ENCODE data around the gene FBXL4.
A peak's percentile ranks its signal among the peaks of the same experiment; 100 is the strongest.

The FBXL4 gene

DNA sequence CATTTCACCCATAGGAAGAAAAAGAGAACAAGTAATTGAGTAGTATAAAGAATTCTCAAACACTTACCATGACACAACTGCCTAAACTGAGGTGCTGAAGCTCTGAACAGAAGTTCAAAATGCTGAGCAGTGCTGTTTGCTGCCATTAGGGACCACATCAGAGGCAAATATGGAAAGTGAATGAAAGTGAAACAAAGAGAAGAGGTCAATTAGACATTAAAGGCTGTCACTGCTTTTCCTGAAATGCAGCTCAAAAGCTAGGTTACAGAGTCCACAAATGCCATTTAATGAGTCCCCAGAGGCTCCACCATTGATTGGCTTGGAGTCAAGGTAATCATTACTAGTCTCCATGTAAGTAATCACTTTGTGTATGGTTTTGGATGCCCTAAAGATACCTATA is 67.3 kb downstream of the FBXL4 start:
- DNase-seq (ENCODE audit: low read depth in 3 of 3) = no peak

DNA sequence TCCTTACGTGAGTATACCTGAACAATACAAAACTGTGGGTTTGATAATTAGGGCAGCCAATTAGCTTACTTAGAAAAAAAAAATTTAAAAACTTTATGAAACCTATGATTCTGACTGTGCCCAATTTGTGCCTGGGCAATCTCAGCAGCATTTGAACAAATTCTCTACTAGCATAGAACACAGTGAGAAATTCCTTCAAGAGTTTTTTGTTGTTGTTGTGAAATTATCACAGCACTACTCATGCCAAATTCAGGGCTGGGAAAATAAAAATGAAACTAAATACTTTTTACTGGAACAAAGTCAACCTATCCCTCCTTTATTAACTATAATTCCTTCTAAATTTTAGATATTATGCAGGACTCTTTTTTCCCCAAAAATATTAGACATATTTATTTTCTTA is 70.5 kb downstream of the FBXL4 start:
- no peak for DNase-seq (ENCODE audit: low read depth in 3 of 3)

DNA sequence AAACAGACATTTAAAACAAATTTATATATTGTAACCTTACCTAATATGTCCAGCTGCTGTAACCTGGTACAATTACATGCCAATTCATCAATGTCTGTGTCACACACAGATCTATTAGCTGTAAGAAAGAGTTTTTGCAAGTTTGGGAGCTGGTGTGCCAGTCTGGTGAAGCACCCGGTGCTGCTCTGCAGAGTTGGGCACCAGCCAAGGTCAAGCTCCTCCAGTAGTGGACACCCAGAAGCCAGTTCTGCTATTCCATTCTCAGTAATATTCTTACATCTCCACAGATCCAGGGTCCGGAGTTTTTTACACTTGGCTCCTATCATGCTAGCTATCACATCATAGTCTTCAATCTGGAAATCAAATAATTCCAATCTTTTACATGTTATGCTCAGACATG is 72.4 kb downstream of the FBXL4 start:
- DNase-seq (ENCODE audit: low read depth in 3 of 3) = no peak

DNA sequence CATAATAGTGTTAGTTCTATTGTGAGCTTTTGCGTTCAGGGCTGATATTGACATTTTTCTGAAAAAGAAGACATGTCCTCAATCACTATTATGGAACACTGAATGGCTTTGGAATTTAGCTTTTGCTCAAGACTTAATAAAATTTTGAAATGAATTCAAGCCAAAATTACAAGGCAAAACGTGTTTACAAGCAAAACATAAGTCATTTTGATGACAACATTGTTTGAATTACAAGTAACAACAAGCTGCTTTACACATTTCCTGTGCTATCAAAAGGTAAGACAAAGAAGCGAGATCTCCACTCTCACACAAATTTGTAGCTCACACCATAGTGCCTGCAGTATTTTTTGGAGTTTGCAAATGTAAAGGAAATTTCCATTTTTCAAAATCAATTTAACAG is 75.9 kb downstream of the FBXL4 start:
- DNase-seq (ENCODE audit: low read depth in 3 of 3) = no peak

DNA sequence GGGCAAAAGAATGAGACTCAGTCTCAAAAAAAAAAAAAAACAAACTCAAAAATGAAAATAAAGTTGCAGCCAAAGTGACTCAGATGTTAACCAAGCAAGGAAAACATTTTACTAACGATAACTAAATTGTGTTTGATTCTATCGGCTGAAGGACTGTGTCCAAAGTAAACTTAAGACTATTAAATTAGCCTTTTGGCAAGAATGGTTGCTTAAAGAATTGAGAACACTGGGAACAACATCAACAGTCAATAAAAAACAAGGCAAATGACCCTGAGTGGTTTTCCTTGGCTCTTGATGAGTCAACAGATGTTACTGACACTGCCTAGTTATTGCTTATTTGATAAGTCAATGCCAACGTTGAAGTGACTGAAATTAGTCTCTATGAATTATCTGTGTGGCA is 76.7 kb downstream of the FBXL4 start:
- DNase-seq (ENCODE audit: low read depth in 3 of 3) = no peak

DNA sequence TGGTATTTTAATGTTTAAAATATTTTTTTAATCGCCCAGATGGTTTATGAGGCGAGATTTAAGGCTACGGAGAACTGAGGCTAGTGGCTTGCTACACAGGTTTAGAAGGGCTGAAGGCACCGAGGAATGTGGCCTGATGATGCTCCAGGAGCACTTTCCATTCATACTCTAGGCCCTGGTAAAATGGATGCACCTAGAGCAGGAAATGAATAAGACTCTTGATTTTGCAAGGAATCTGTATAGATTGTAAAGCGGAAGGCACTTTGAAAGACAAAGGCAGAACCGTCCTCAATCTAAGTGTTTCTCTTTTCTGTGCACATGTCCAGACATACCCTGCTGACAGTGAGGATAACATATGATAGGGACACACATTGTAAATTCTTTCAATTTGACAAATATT is 83.2 kb downstream of the FBXL4 start:
- DNase-seq (ENCODE audit: low read depth in 3 of 3) = no peak

DNA sequence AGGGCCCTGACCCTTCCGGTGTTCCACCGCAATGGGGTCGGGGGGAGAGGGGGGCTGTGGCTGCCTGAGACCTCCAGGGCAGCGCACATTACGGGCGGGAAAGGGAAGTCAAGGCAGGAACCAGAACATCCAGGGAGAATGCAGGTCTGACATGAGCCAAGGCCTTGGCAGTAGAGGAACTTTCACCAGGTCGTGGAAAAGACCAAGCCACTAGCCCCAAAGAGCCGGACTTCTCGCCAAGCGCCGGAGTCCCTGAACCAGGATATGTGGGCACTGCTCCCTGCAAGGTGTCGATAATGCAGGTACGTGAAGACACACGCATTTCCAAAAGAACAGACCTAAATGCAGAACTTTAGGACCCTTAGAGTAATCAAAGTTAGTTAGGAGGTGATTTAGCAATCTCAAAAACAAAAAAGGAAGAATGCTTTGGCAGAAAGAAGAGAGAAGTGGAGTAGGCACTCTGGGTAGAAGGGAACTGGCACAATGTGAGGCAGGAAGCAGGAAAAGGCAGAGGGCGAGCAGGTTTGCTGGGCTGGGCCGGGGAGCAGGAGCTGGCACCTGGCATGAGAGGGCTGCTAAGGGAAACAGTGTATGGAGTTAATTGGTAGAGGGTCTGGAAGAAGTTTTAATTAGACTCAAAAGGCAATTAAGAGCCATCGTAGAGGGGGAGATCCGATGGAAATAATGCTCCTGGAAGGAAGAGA is 99.1 kb downstream of the FBXL4 start:
- DNase-seq (ENCODE audit: low read depth in 3 of 3) = no peak

DNA sequence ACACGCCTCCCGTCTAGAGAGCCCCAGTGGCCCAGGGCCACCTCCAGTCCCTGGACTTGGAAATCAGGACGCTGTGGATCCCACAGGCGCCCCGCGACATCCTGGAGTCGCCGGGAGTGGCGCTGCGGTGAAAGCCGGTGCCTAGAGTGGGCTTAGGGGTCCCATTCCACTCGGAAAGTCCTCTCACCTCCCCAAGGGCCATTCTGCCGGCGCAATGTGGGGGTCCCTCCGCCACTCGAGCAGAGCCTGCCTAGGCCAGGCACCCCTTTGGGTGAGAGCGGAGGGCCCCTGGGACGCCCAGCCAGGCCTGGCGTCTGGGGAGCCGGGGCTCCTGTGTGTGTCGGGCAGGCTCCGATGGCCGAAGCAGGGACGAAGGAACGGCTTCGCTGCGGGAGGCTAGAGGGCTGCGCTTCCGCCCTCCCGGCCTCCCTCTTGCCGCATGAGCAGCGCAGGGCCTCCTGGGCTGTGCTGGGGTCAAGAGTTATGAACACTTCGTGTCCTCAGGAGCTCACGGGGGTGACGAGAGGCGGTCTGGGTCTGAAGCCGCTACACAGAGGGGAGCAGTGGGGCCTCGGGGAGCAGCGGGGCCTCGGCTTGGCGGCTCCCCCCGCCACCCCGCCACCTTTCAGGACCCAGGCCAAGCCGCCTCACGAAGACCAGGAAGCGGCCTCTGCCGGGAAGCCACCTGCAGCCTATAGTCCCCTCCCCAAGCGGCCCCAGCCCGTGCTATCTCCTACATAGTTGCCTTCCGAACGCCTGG is 99.8 kb downstream of the FBXL4 start:
- DNase-seq (ENCODE audit: low read depth in 3 of 3) = no peak

DNA sequence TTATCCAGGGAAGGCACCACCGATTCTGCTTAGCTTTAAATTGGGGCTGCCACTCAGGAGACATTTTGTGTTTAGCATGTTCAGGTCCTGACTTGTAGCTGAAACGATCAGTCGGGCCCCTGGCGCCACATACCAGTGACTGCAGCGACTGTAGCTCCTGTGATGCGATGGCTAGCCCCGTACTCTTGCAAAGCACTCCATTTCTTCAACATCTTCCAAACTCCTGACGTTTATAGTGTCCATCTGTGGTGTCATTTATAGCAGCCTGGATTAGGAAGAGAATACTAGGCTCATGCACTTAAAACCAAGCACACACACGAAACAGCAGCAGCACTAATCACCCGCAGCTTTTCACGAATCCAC is 100.3 kb downstream of the FBXL4 start:
- DNase-seq (ENCODE audit: low read depth in 3 of 3) = no peak

DNA sequence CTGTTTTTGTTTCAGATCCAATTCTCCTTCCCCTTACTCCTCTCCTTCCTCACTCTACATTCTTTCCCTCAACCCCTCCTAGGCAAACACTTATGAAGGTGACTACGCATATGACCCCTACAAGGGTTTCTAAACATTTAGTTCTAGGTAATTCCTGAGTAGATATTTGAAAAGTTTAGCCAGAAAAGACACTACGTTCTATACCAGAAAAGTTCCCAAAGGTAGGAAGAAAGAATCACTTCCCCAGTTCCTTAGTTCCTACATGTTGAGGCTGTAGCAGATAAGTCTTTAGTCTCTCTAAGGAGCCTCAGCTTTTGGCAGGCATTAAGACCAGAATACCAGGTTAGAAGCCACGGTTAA is 101.7 kb downstream of the FBXL4 start:
- DNase-seq (ENCODE audit: low read depth in 3 of 3) = no peak

DNA sequence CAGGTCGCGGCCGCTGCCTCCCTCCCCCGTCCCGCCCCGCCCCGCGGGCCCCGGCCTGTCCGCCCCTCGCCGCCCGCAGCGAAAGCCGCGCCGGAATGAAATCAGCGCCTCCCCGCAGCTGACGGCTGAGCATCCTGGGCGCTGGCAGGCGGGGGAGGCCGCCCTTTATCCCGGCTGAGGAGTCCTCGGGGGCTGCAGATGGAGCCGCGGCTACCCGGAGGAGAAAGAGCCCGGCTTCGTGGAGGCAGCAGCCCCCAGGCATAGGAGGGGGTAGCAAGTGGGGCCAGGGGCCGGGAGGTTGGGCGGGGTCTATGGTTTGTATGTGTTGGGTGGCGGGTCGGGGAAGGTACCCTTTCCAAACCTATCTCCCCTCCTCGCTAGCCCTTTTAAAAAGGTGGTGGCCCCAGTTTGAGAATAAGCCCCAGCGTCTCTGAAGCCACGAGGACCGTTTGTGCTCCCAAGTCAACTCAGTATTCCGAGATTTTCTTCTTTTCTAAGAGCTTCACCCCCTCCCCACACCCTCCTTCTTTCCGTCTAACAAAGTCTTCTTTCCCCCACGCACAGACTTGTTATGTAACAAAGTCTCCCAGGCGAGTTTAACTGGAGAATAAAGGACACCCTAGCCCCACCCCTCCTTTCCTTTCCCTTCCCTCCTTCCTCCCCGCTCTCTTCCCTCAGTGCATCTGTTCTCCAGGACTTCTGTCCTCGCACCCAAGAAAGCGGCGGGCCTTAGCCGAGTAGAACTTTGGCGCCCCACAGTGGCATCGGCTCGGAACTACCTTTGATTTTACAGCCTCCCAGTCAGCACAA is 102.3 kb downstream of the FBXL4 start:
- DNase-seq (ENCODE audit: low read depth in 3 of 3) = peak in 2 of 3 experiments; percentile 38 to 40

DNA sequence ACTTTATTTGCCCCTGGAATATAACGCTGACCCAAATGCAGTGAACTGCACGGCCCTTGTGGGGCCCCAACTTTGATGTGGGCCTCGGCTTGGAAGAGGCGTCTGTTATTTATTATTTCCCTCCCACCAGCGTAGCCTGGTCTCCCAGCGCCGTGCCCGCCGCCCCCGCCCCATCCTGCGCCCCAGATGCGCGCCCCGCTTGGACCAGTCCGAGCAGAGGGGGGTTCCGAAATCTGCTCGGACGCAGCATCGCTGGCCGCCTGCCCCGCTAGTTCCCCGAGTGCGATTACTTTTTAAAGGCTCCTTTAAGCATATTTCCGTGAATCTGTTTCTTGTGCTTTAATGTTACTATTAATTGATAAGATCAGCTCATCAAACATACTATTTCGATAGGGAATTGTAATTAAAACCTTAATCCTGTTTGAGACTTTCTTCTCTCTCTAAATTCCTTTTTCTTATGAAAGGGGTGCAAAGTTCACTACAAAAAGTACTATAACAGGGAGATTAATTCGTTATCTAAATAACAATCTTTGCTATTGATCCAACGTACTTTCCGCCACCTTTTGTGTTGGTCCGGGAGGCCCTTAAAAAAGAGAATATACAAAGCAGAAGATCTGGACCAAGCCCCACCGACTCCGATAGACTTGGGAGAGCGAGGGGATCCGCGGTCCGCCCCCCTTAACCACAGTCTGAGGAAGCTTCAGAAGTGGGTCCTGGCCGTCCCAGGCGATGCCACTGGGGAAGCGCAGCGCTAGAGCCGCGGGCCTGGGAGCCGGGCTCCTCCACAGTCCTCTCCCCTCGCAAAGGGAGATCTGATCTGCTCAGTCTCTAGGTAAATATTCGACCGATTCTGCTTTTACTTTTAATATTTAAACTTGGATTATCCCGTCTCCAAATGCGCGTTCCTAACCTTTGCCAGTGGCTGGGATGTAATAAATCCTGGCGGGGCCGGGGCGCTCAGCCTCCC is 103.2 kb downstream of the FBXL4 start:
- no peak for DNase-seq (ENCODE audit: low read depth in 3 of 3)

DNA sequence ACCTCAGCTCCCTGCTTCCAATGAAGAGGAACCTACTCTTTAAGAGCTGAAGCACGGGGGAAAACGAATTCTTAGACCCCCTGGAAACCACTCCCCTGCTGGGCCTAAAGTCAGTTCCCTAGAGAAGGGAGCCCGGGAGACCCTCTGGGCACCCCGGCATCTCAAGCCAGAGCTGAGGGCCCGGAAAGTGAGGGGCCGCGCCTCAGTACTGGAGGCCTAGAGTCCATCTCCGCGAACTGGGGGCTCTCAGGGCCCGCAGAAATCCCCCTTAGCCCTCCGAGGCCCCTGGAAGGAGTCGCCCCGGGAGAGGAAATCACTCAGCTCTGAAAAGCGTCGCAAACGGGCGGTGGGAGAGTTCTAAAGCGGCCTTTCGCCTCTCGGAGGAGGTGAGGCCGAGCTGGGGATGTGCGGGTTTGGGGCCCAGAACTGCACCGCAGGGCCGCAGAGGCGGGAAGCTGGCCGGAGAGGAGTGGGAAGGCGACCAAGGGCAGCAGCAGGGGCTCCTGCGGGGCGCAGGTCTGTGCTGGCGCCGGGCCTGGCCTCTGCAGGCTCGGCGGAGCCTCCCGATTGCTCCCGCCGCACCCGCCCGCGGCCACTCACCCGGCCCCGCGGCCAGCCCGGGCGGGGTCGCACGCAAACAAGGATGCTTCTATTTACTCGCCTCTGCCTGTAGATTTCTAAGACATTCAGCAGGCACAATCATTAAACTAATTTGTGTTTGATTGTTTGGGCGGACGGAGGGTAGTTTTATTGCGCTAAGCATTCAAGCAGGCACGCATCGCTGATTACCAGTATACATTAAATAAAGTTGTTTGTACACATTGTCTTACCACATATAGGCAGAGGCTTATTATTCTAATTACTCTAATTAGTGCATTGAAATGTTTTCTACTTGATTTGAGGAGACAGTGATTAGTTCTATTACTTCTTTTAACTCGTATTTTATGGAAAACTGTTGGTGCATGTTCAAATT is 104.2 kb downstream of the FBXL4 start:
- DNase-seq (ENCODE audit: low read depth in 3 of 3) = no peak

DNA sequence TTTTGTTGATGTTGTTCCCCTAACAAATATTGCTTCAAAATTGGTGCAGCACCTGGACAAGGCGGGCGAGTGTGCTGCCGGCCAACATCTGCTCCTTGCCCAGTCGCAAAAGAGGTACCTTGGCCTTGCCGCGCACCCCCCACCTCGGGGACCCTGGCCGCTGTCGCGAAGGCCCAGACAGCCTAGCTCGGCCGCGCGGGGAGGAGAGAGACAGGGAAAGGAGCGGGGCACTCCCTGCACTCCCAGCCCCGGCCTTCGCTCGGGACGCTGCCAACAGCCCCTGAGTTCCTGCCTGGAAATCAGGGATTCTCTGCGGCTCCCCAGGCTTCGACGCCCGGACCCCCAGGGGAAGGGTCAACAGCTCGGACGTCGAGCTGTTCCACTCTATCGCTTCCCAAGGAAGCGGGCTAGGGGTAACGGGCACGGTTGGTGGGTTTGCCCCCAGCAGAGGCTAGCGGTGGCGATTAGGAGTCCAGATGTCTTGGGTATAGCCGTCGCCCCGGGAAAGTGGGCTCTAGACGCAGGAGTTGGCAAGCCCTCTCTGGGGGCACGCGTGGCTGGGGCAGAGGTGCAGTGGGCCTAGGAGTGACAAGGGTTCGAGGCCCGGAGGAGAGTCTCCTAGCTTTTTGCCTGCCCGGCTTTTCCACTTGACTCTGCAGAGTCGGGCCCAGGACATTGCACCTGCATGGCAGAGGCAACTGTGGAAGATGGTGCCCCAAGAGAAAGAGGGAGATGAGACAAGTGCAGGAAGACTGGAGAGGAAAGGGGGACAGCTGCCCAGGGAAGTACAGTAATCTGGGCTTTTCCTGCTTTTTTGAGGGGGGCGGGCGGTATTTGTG is 105.2 kb downstream of the FBXL4 start:
- DNase-seq (ENCODE audit: low read depth in 3 of 3) = no peak

DNA sequence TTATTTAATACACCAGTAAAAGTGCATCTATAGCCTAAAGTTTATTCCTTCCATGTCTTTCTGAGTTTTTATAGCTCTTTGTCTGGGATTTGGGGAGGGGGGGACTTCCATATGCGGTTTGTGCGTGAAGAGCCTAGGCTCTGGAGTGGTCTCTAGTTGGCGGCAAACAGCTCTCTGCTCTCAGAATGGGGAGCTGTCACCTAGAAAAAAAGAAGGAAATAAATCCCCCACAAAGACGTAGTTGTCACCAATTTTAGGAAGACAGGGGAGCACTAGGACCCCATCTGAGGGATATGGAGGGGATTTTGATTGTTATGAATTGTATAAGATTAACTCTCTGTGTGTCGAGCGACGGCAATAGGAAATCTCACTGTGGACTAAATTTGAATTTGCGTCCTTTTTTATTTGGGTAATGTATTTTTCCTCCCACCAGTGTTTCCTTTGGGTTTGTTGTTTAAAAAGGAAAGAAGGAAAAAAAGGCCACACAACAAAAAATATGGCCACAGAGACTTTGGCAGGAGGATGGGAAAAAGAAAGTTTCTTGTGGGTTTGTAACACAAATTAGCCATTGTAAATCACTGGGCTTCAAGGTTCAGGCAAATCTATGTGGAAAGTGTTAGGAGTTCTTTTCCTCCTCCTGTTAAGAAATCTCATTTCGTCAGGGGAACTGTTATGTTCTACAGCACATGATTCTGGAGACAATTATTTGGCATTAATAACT is 106.0 kb downstream of the FBXL4 start:
- no peak for DNase-seq (ENCODE audit: low read depth in 3 of 3)

DNA sequence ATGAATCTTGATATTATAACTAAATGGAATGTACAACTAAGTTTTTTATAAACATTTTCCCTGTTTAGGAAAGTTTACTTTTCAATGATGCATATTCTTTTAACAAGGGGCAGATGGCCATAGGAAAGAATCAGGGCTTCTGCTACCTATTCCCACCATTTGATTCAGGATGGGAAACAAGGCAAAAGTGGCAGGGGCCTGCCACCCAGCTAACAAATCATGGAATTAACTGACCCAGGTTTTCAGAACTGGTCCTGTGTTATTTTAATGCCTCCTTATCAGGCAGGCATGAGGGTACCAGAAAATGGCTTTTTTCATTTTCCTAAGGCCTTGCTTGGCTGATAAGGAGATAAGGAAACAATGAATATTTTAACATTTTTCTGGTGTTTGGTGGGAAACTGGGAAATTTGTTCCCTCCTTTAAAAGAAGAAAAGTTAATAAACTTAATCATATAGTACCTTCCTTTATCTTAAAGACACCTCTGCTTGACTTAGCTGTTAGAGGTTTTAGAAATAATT is 106.7 kb downstream of the FBXL4 start:
- DNase-seq (ENCODE audit: low read depth in 3 of 3) = no peak

DNA sequence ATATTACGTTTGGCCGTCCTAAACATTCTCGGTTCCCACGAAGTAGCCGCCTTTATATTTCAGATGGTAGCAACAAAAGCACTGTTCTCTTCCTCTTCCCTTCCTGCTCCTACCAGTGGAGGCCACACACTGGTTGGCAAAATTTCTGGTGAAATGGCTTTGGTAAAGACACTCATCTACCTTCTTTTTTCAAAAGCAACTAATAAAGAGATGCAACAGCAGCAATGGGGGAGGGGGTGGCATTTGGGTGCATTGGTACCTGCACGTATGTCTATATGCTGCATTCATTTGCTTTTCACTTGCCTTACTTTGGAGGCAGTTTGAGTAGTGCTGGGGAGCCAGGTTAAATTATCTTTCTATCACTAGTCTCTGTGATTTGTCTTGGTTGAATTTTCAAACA is 107.4 kb downstream of the FBXL4 start:
- no peak for DNase-seq (ENCODE audit: low read depth in 3 of 3)

DNA sequence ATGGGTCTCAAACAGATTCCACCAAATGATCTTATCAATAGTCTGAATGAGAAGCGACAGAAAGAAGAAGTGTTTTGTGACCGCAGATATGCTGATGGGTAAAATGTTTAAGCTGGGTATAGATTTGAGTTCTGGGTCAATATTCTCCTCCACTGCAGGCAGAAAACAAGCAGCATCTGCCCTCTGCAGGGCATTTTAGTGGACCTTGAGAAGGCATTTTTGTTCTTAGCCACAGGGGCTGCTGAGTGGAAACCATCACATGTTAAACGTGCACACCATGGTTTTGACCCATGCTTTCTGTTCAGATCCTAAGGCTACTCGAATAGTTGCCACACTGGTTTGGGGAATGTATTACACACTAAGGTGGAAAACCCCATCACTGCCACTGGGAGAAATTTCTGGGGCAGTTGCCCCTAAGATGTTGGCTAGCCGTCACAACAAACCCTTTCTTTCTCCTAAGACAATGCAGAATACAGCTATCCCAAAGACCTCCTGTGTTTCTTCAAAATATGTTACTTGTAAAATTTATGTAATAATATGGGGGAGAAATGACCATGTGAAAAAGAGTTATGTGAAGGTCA is 107.9 kb downstream of the FBXL4 start:
- DNase-seq (ENCODE audit: low read depth in 3 of 3) = no peak
